SK-N-DZ (cell line): ENCODE data around the gene PITPNC1.
"Not testable (repeated sequence)": the region's sequence is repeated elsewhere in the genome, so short reads cannot be mapped to it uniquely, and the experiment has no call there.

Experiments used
- DNase-seq: peaks from one replicate; pipeline ENCODE4 v3.0.0-alpha.2; 2015; ENCODE audit warnings: low spot score

PITPNC1 gene

DNA sequence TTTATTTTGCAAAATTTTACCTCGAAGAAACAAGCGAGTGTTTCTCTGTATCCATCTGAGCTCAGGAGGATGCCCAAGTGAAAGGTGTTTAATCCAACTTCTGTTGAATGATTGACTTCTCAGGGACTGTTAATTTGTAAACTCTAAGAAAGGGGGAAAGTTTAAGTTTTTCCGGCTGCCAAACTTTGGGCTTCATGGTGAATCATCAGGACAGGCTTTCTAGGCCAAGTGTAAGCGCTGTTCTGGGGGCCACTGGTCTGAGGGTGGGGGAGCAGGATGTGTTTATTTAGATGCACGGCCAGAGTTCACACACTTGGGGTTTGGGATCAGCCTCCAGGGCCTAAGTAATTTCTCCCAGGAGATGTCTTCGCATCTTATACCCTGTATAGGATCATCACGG lies 110.4 kb downstream of the PITPNC1 start:
- no peak for DNase-seq

DNA sequence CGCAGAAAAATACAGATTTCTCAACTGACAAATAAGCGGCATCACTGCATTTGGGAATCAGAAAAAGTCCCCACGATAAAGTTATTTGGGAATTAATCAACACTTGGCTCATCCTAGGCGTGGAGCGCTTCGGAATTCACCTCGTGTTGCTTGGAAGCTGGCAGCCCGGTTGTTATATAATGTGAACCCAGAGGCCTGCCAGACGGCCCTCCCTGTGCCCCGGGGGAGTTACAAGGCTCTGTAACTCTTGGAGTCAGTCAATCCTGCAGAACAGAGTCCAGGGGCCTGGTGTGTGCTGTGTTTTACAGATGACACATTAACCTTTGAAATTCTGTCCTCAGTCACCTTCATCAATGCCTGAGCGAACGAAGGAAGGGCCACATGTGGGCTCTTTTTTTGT lies 111.1 kb downstream of the PITPNC1 start:
- DNase-seq = peak; percentile 64

DNA sequence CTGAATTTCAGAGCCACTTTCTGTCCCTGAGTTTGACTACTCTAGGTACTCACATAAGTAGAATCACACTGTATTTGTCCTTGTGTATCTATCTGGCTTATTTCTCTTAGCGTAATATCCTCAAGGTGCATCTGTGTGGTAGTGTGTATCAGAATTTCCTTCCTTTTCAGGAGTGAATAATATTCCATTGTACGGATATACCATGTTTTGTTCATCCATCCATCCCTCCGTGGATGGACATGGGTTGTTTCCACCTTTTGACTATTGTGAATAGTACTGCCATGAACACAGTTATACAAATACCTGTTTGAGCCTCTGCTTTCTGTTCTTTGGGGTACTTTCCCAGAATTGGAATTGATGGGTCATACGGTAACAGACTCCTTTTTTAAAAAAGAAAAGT lies 111.7 kb downstream of the PITPNC1 start:
- DNase-seq = no peak

DNA sequence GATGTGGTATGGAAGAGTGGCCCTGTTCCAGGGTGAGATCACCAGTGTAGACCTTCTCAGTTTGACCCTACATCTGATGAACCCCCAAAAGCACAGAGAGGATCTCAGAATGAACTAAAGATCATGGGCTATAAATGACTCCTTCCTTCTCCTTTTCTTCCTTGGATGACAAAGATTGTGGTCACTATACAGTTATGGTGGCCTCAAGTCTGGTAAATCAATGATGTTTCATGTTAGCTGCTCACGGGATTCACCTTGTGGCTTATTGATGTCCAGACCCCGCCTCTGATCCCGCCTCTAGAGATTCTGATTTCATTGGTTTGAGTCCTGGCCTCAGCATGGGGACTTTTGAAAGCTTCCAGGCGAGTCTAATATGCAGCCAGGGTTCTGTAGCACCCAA lies 112.2 kb downstream of the PITPNC1 start:
- DNase-seq = no peak

- DNase-seq = no peak
Observed at GRCh38 chr17:67490471-67490870, 113.4 kb downstream of the PITPNC1 start.

DNA sequence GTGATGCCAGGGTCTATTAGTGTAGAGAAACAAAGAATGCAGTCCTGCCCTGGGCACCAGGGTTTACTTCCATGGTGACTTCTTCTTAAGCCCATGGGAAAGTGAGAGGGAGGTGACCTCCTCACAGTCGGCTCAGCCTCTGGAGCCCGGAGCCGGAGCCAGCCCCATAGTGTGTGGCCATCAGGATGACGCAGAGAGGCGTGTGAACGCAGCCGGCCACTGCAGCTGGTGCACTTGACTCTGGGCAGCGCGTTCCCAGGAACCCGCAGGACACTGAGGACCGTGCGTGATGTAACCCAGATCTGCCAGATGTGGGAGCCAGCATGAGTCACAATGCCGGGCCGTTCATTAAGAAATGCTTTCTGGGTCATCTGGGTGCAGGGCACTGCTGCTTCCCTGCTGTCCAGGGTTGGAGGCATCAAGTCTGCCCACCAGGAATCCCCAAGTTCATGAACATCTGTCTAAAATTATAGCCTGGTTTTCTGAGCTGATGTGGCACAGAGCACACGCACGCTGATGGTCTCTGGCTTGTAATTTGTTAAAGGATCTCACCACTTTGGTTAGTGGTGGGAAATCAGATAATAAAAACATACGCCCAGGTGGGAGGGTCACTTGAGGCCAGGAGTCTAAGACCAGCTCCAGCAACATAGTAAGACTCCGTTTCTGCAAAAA lies 114.1 kb downstream of the PITPNC1 start:
- DNase-seq = peak; percentile 93

DNA sequence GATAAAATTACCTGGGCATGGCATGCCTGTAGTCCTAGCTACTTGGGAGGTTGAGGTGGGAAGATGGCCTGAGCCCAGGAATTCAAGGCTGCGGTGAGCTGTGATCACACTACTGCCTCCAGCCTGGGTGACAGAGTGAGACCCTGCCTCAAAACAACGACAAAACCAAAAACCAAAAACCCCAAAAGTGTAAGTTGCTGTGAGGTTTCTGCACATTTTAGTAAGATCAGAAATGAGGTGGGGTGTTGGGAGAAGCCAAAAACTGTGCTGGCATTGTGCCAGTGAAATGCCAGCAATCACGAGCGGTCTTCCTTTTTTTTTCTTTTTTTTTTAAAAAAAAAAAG lies 114.6 kb downstream of the PITPNC1 start:
- no peak for DNase-seq

GRCh38 chr17:67492251-67492740 lies 115.2 kb downstream of the PITPNC1 start:
- DNase-seq = peak; percentile 80

- no peak for DNase-seq
Observed at GRCh38 chr17:67492824-67493517, 115.9 kb downstream of the PITPNC1 start.

GRCh38 chr17:67493812-67494211 lies 116.7 kb downstream of the PITPNC1 start:
- no peak for DNase-seq

DNA sequence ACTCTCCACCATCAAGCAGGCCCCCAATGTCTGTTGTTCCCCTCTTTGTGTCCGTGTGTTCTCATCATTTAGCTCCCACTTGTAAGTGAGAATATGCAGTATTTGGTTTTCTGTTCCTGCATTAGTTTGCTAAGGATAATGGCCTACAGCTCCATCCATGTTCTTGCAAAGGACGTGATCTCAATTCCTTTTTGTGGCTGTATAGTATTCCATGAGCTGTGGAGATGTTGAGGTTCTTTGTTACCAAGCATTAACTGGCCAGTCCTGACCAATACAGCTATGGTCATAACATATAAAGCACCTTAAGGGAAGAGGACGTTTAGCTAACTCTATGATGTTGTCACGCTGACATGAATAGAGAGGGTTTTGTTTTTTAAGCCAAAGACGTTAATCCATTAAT lies 118.5 kb downstream of the PITPNC1 start:
- DNase-seq = not testable (repeated sequence)

DNA sequence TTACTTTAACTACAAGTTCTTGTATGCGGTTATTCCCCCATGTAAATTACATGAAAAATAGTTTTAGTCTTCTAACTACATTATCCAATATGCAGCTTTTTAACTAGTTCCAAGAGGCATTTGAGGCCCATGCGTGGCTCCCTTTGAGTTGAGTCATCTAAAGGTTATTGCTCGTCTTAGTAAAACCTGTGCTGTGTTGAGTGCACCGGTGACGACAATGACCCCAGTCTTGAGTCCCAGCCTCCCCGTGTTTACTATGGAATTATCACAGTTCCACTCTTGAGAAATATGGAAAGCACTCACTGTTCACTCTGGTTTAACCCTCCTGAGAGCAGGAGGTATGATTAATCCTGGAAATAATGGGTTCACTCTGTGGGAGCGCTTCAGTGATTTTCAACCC lies 119.2 kb downstream of the PITPNC1 start:
- no peak for DNase-seq

DNA sequence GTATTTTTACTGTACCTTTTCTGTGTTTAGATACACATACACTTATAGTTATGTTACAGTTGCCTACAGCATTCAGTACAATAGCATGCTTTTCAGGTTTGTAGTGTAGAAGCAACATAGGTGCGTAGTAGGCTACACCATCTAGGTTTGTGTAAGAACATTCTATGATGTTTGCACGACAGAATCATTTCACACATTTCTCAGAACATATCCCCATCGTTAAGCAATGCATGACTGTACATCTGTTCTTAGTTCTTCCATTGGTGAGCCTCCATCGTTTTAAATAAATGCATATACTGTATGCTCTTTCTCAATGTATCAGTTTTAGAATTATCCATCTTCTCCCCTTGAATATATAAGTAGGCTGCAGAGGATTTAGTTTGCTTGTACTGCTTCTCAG lies 122.6 kb downstream of the PITPNC1 start:
- DNase-seq = no peak

DNA sequence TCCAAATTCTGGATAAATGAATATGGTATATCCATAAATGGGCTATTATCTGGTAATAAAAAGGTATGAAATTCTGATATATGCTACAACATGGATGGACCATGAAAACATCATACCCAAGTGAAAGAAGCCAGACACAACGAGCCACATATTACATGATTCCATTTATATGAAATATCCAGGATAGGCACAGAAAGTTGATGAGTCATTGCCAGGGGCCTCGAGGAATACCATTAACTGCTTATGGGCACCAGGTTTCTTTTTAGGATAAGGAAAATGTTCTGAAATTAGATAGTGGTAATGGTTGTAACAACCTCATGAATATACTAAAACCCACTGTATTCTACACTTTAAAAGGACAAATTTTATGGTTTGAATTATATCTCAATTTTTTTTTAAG lies 123.2 kb downstream of the PITPNC1 start:
- no peak for DNase-seq

DNA sequence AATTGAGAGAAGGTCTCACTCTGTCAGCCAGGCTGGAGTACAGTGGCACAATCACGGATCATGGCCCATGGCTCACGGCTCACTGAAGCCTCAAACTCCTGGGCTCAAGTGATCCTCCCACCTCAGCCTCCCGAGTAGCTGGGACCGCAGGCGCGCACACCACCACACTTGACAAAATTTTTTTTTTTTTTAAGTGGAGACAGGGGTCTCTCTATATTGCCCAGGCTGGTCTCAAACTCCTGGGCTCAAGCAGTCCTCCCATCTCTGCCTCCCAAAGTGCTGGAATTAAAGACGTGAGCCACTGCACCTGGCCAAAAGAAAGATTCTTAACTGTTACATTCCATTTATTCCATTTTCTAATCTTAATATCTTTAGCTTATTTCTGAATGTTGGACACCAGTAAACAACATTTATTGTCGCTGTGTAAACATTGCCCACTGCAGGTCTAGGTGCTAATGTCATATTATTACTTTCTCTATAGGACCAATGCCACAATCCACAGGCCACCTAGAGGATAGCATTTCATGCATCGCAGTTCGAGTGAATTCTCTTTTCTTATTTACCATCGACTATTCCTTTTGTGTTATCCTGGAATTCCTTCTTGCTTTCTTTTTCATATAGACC lies 123.7 kb downstream of the PITPNC1 start:
- DNase-seq = no peak

GRCh38 chr17:67502151-67502550 lies 125.1 kb downstream of the PITPNC1 start:
- DNase-seq = no peak

DNA sequence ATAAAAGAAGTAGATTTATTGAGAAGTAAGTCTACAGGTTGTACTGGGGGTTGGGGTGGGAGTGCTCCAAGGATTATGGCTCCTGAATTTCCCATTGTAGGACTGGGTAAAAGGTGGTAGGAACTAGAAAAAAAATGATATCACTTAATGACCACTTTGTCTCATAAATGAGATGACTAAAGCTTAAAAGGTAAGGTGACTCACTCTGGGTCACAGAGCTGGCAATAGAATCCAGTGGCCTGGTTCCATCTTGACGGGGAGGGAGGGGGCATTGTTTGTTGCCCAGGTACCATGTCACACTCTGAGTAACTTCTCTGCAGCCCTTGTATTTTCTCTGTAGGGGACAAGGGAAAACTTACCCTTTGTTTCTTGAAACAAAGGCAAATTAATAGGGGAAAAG lies 126.1 kb downstream of the PITPNC1 start:
- DNase-seq = no peak

DNA sequence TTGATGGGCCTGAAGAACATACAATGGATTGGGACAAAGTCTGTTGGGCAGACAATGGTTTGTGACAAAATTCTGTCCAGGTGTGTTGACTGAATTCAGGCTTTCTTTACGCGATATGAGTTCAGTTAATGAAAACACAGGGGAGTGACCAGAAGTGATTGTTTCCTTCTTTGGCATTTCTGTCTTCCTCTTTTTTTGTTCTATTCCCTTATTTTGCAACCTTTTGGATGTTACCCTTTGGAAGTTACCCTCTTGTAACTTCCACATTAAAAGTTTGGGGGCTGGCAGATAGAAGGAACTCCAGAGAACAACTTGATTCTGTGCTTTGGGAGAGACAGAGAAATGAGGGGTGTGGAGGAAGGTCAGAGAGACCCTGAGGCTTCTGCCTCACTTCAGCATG lies 126.7 kb downstream of the PITPNC1 start:
- DNase-seq = no peak

- DNase-seq = no peak
Observed at GRCh38 chr17:67504182-67504581, 127.1 kb downstream of the PITPNC1 start.

DNA sequence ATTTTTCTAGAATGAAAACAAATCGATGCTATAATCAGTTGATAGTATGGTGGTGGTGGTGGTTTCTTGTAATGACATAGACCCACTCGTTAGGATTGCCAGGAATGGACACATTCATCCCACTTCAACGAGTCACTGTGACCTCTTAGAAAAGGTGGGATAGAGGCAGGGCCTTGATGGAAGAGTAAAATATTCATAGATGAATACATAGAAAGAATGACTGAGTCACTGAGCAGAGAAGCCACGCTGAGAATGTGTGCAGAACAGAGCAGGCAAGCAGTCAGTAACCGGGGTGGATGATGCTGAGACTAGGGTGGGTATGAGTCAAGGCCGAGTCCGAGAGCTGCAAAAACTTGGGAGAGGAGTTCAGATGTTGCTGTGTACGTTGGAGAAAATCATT lies 129.9 kb downstream of the PITPNC1 start:
- DNase-seq = no peak

- DNase-seq = no peak
Observed at GRCh38 chr17:67509390-67510287, 132.6 kb downstream of the PITPNC1 start.

GRCh38 chr17:67511012-67511411 lies 133.9 kb downstream of the PITPNC1 start:
- no peak for DNase-seq
